HAP-1 (cell line): ENCODE data around the gene PDPN.
"Not testable (repeated sequence)": the region's sequence is repeated elsewhere in the genome, so short reads cannot be mapped to it uniquely, and the experiment has no call there.

Source experiments
- DNase-seq, 2 experiments: peaks; one replicate each; pipeline ENCODE4 v3.0.0-alpha.2; 2016 to 2020; ENCODE audit warnings: low spot score in 2 of 2
- H3K27me3 ChIP-seq: fragments of 250-450 bp; sonication (Bioruptor Pico); 2 replicates; pipeline ENCODE4 v1.5.1; 2020; ENCODE audit warnings: low read depth, mild to moderate bottlenecking, moderate library complexity
- H3K36me3 ChIP-seq: fragments of 250-450 bp; sonication (Bioruptor Pico); replicated peaks from 2 replicates; pipeline ENCODE4 v1.5.1; 2020; ENCODE audit warnings: mild to moderate bottlenecking
- H3K4me1 ChIP-seq: fragments of 250-450 bp; sonication (Bioruptor Pico); 2 replicates; pipeline ENCODE4 v1.5.1; 2020; ENCODE audit warnings: mild to moderate bottlenecking
- H3K4me3 ChIP-seq: fragments of 250-450 bp; sonication (Bioruptor Pico); 2 replicates; pipeline ENCODE4 v1.5.1; 2020; ENCODE audit warnings: mild to moderate bottlenecking, moderate library complexity
- H3K9me3 ChIP-seq: fragments of 250-450 bp; sonication (Bioruptor Pico); 2 replicates; pipeline ENCODE4 v1.5.1; 2020; ENCODE audit warnings: mild to moderate bottlenecking, moderate library complexity
- in situ Hi-C: fragments of 300-500 bp; cut with MboI; formaldehyde crosslinking; loops from 3 replicates; pipeline ENCODE4 v1.14.3; 2020; ENCODE audit warnings: low sequenced_read_pairs, inconsistent platforms, mixed read lengths

Gene PDPN

GRCh38 chr1:13554798-13555197 is 28.8 kb upstream of the PDPN start:
- no peaks in the 10 kb centered on the region for H3K36me3 ChIP-seq
- no peaks in the 10 kb centered on the region for H3K9me3 ChIP-seq
- DNase-seq, result no peak
- no peaks in the 10 kb centered on the region for H3K27me3 ChIP-seq
- H3K4me1 ChIP-seq, result no peaks in the 10 kb centered on the region
- in situ Hi-C loops, result no loop called here
- H3K4me3 ChIP-seq, result no peak overlapping the region

DNA sequence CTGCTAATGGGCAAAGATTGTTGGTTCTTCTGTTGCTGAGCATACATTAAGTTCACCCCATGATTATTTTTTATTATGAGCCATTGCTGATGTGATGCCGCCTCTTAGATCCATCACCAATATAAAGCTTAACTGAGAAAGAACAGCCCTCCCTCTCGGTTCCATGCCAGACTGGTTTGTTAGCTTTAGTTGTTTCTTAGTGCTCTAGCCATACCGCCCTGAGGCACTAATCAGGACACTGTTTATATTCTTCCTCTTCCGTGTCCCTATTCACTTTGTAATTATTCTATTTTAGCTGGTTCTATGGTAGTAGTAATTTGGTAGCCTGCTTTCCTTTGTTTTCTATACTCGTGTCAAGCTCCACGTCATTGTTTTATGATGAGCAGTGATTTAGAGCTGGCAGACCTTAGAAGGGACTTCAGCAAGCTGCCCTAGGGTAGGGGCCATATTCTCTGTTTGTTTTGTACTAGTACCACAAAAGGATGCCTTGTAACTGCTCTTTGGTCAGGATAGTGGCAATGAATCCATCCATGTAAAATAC is 27.3 kb upstream of the PDPN start:
- Histone ChIP-seq H3K4me1 (no peaks in the 10 kb centered on the region), H3K27me3 (no peaks in the 10 kb centered on the region), H3K36me3 (no peaks in the 10 kb centered on the region), H3K4me3 (no peak overlapping the region), H3K9me3 (no peaks in the 10 kb centered on the region)
- in situ Hi-C loops, result no loop called here
- peak in 1 of 2 experiments; percentile 28 for DNase-seq

GRCh38 chr1:13560541-13560940 is 23.1 kb upstream of the PDPN start:
- Histone ChIP-seq H3K4me1 (no peaks in the 10 kb centered on the region), H3K9me3 (no peaks in the 10 kb centered on the region), H3K27me3 (no peaks in the 10 kb centered on the region), H3K4me3 (no peak overlapping the region), H3K36me3 (no peaks in the 10 kb centered on the region)
- DNase-seq, result no peak
- in situ Hi-C loops, result no loop called here

- in situ Hi-C loops, H3K4me1 ChIP-seq, DNase-seq, H3K4me3 ChIP-seq, H3K36me3 ChIP-seq, H3K27me3 ChIP-seq, H3K9me3 ChIP-seq: not testable (repeated sequence)
Measured at GRCh38 chr1:13562981-13563380, 20.7 kb upstream of the PDPN start.

DNA sequence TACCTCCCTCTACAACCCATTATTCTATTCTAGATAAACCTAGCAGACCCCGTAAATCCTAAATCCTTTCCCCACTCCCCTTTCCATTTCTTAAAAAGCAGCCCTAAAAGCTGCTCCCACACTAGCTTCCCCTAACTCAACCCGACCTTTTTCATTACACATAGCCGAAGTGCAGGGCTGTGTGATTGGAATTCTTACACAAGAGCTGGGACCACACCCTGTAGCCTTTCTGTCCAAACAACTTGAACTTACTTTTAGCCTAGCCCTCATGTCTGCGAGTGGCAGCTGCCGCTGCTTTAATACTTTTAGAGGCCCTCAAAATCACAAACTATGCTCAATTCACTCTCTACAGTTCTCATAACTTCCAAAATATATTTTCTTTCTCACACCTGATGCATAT is 19.6 kb upstream of the PDPN start:
- Histone ChIP-seq H3K4me1 (no peaks in the 10 kb centered on the region), H3K4me3 (no peak overlapping the region), H3K27me3 (no peaks in the 10 kb centered on the region), H3K9me3 (no peaks in the 10 kb centered on the region), H3K36me3 (no peaks in the 10 kb centered on the region)
- DNase-seq, result no peak
- in situ Hi-C loops, result no loop called here

DNA sequence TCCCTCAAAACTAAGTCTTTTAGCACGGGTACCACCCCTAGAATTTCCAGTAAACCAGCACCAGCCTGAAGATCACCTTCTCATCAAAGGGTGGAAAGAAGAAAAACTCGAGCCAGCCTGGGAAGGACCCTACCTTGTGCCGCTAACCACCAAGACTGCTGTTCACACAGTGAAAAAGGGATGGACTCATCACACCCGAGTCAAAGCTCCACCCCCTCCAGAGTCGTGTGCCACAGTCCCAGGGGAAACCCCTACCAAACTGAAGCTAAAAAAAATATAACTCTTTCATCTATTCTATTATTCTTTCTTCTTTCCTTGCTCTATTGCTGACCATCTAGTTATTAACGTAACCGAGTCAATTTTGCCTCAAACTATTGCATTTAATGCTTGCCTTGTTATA is 13.2 kb upstream of the PDPN start:
- in situ Hi-C loops, result not testable (repeated sequence)

GRCh38 chr1:13570924-13571323 is 12.7 kb upstream of the PDPN start:
- Histone ChIP-seq H3K36me3 (no peaks in the 10 kb centered on the region), H3K27me3 (no peaks in the 10 kb centered on the region), H3K4me3 (no peak overlapping the region), H3K4me1 (no peaks in the 10 kb centered on the region), H3K9me3 (no peaks in the 10 kb centered on the region)
- in situ Hi-C loops, result no loop called here
- DNase-seq, result no peak

More for the DNA sequence above, 13.2 kb upstream of the PDPN start:
- H3K27me3 ChIP-seq, DNase-seq, H3K4me1 ChIP-seq, H3K4me3 ChIP-seq, H3K36me3 ChIP-seq, H3K9me3 ChIP-seq: not testable (repeated sequence)

- Histone ChIP-seq H3K4me3 (no peak overlapping the region), H3K9me3 (no peaks in the 10 kb centered on the region)
Measured at GRCh38 chr1:13573586-13573985, 10.0 kb upstream of the PDPN start.

DNA sequence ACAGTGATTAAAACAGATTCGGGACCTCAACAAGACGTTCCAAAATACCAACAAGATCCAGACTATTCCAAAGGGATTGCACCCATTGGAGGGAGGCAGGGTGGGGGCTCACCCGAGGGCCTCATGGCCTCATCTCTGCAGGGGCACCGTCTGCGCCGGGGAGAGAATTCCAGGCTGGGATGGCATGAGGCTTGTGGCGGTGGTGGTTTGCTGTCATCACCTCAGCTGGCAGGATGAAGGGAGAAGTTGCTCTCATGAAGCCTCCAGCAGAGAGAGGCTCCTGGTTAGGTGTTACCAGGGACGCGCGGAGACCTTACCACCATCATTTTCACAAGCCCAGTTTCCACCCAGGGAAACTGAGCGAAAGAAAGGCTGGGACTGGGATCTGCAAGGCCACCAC is 6.7 kb upstream of the PDPN start:
- Histone ChIP-seq H3K4me1 (peaks cover under 1% of the 10 kb centered on the region; the same call in 1 of the 2 replicates), H3K4me3 (no peak overlapping the region), H3K9me3 (no peaks in the 10 kb centered on the region), H3K27me3 (no peaks in the 10 kb centered on the region), H3K36me3 (no peaks in the 10 kb centered on the region)
- no peak for DNase-seq
- in situ Hi-C loops, result no loop called here

More at GRCh38 chr1:13573586-13573985, 10.0 kb upstream of the PDPN start:
- Histone ChIP-seq H3K36me3 (no peaks in the 10 kb centered on the region), H3K27me3 (no peaks in the 10 kb centered on the region), H3K4me1 (no peaks in the 10 kb centered on the region)
- DNase-seq, result no peak
- in situ Hi-C loops, result no loop called here

DNA sequence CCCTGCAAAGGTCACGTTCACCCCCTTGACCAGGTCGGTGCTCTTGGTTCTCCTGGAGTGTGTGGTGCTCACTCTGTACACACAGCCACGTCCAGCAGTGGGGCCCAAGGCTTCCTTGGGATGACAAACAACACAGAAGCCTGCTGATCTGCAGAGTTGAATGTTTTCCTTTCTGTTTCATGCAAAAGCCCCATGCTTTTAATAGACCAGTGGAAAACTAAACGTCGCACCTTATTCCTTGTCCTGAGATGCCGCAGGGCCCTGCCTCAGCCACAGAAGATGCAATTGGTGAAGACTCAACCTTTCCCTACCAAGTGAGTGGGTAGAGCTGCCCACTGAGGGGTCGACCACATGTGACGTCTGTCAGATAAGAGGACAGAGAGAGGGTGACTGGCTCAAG is 5.8 kb upstream of the PDPN start:
- Histone ChIP-seq H3K9me3 (no peaks in the 10 kb centered on the region), H3K4me3 (no peak overlapping the region), H3K4me1 (peaks cover 9% of the 10 kb centered on the region), H3K27me3 (no peaks in the 10 kb centered on the region), H3K36me3 (no peaks in the 10 kb centered on the region)
- no peak for DNase-seq
- in situ Hi-C loops, result no loop called here

GRCh38 chr1:13581446-13581845 is 2.2 kb upstream of the PDPN start:
- H3K9me3 ChIP-seq, result no peaks in the 10 kb centered on the region
- H3K36me3 ChIP-seq, result peaks cover 5% of the 10 kb centered on the region
- in situ Hi-C loops, result no loop called here
- no peak overlapping the region for H3K4me3 ChIP-seq
- no peak for DNase-seq
- H3K27me3 ChIP-seq, result no peaks in the 10 kb centered on the region
- H3K4me1 ChIP-seq, result peaks cover 28% of the 10 kb centered on the region

GRCh38 chr1:13582713-13583443 is 754 bp upstream of the PDPN start:
- H3K36me3 ChIP-seq, result peaks cover 5% of the 10 kb centered on the region
- H3K4me3 ChIP-seq, result peak overlapping the region; percentile 76; the same call in 1 of the 2 replicates
- peaks cover 36% of the 10 kb centered on the region for H3K4me1 ChIP-seq
- H3K27me3 ChIP-seq, result no peaks in the 10 kb centered on the region
- DNase-seq, result peak; percentile 34 to 55
- in situ Hi-C loops, result no loop called here
- H3K9me3 ChIP-seq, result no peaks in the 10 kb centered on the region

GRCh38 chr1:13583966-13584791 is 547 bp downstream of the PDPN start:
- H3K4me3 ChIP-seq, result peak overlapping the region; percentile 76

More at GRCh38 chr1:13583966-13584791, 547 bp downstream of the PDPN start:
- Histone ChIP-seq H3K27me3 (no peaks in the 10 kb centered on the region), H3K4me1 (peaks cover 42% of the 10 kb centered on the region), H3K36me3 (peaks cover 5% of the 10 kb centered on the region), H3K9me3 (no peaks in the 10 kb centered on the region)
- DNase-seq, result peak; percentile 23 to 65
- in situ Hi-C loops, result no loop called here
